Right hindlimb (tissue), 1 donor: ENCODE data around the gene OR2J3.
"Not testable (repeated sequence)": the region's sequence is repeated elsewhere in the genome, so short reads cannot be mapped to it uniquely, and the experiment has no call there.

ENCODE experiments used
- DNase-seq: peaks from one replicate; pipeline ENCODE4 v3.0.0-alpha.2; 2018

The OR2J3 gene

GRCh38 chr6:29107758-29108157, at the start of gene OR2J3:
OR2J3 (plus strand) TSS chr6:29108058; CDS start chr6:29111891, 3,833 bp downstream.
- DNase-seq: no peak

GRCh38 chr6:29071831-29072723, 35.8 kb upstream of the OR2J3 start:
- DNase-seq: no peak

- no peak for DNase-seq
These were observed 28.7 kb upstream of the OR2J3 start for GRCh38 chr6:29079203-29079602.

GRCh38 chr6:29081312-29081711, 26.5 kb upstream of the OR2J3 start:
- DNase-seq: no peak

- no peak for DNase-seq
These were observed 25.4 kb upstream of the OR2J3 start for GRCh38 chr6:29082457-29082856.

- DNase-seq: no peak
These were observed 20.6 kb upstream of the OR2J3 start, which contains the start of gene OR2B3 for GRCh38 chr6:29087213-29087612. OR2B3 (minus strand) TSS chr6:29087313; CDS start chr6:29087248, 65 bp downstream.

GRCh38 chr6:29092957-29093356, 14.9 kb upstream of the OR2J3 start:
- DNase-seq: no peak

- DNase-seq: no peak
These were observed 10.1 kb upstream of the OR2J3 start for GRCh38 chr6:29097803-29098202.

- no peak for DNase-seq
These were observed 8.7 kb upstream of the OR2J3 start, which contains the start of gene OR2J1 for GRCh38 chr6:29099190-29099589. OR2J1 (plus strand) TSS chr6:29099490; CDS start chr6:29100943, 1,453 bp downstream.

GRCh38 chr6:29112135-29112534, 4.3 kb downstream of the OR2J3 start:
- no peak for DNase-seq

- not testable (repeated sequence) for DNase-seq
These were observed 7.1 kb downstream of the OR2J3 start for GRCh38 chr6:29114964-29115363.

- peak; percentile 13 for DNase-seq
These were observed 21.6 kb downstream of the OR2J3 start for GRCh38 chr6:29129326-29130012.

GRCh38 chr6:29130644-29131043, 22.8 kb downstream of the OR2J3 start:
- DNase-seq: no peak

- DNase-seq: no peak
These were observed 23.8 kb downstream of the OR2J3 start for GRCh38 chr6:29131691-29132090.

- no peak for DNase-seq
These were observed 29.9 kb downstream of the OR2J3 start for GRCh38 chr6:29137724-29138123.

- no peak for DNase-seq
These were observed 33.7 kb downstream of the OR2J3 start for GRCh38 chr6:29141606-29142005.

GRCh38 chr6:29142309-29142708, 34.5 kb downstream of the OR2J3 start:
- no peak for DNase-seq

GRCh38 chr6:29146179-29146578, 38.3 kb downstream of the OR2J3 start:
- no peak for DNase-seq

- no peak for DNase-seq
These were observed 39.2 kb downstream of the OR2J3 start for GRCh38 chr6:29147074-29147473.

- DNase-seq: not testable (repeated sequence)
These were observed 41.6 kb downstream of the OR2J3 start for GRCh38 chr6:29149444-29149843.

GRCh38 chr6:29153083-29153482, 45.2 kb downstream of the OR2J3 start:
- no peak for DNase-seq

GRCh38 chr6:29155182-29155581, 47.3 kb downstream of the OR2J3 start:
- DNase-seq: not testable (repeated sequence)

- not testable (repeated sequence) for DNase-seq
These were observed 52.1 kb downstream of the OR2J3 start for GRCh38 chr6:29159922-29160321.
